Measurements from ENCODE around the gene SEPTIN1.

DNA sequence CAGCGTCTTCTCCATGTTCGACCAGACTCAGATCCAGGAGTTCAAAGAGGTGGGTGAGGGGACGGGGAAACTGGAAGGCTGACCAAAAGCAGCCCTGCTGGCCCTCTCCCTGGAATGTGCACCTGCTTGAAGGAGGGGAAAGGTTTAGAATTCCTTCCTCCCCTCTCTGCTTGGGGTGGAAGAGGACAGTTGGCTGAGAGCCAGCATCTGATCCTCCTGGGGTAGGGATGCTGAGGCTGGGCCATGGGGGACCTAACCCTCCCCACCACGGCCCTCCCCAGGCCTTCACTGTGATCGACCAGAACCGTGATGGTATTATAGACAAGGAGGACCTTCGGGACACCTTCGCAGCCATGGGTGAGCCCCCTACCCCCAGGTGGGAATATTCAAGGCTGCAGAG is 6.5 kb downstream of the SEPTIN1 start:
- TF ChIP-seq, protein P1, sequence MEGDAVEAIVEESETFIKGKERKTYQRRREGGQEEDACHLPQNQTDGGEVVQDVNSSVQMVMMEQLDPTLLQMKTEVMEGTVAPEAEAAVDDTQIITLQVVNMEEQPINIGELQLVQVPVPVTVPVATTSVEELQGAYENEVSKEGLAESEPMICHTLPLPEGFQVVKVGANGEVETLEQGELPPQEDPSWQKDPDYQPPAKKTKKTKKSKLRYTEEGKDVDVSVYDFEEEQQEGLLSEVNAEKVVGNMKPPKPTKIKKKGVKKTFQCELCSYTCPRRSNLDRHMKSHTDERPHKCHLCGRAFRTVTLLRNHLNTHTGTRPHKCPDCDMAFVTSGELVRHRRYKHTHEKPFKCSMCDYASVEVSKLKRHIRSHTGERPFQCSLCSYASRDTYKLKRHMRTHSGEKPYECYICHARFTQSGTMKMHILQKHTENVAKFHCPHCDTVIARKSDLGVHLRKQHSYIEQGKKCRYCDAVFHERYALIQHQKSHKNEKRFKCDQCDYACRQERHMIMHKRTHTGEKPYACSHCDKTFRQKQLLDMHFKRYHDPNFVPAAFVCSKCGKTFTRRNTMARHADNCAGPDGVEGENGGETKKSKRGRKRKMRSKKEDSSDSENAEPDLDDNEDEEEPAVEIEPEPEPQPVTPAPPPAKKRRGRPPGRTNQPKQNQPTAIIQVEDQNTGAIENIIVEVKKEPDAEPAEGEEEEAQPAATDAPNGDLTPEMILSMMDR (IDR thresholded peaks at IDR 0.05; ENCODE audit: poor library complexity): no peak
- no peak for TF ChIP-seq EZH2 (IDR thresholded peaks at IDR 0.05; ENCODE audit: borderline replicate concordance)
- TF ChIP-seq EZH2phosphoT487 (IDR thresholded peaks at IDR 0.05; ENCODE audit: low read depth, severe bottlenecking, unreplicated experiment): no peak
